ENCODE measurements around the gene SCN3B.

The SCN3B gene

GRCh38 chr11:123611698-123612097 is 42.7 kb downstream of the SCN3B start:
- H3K27ac ChIP-seq: no peak overlapping the region
- peaks cover 100% of the 10 kb centered on the region for H3K36me3 ChIP-seq
- no peaks in the 10 kb centered on the region for H3K27me3 ChIP-seq

DNA sequence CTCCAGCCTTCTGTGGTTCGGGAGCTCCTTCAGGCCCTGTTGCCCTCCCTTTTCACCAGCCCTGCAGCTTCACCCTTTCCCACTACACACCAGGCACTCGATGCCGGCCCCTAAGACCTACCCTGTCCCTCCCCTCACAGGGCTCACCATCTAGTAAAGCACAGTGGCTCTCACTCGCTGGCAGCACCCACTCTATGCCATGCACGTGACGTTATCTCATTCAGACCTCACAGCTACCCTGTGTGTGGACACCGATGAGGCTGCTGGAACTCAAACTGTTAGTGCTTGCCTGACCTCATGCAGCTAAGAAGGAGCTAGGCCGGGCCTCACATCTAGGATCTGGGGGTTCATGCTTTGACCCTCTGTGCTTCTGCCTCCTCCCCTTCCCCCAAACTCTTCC is 45.5 kb downstream of the SCN3B start:
- Histone ChIP-seq H3K36me3 (peaks cover 100% of the 10 kb centered on the region), H3K27ac (no peak overlapping the region), H3K9me3 (no peaks in the 10 kb centered on the region), H3K4me1 (ENCODE audit: control insufficient read depth in 1 of 2, insufficient read depth in 1 of 2, low read depth in 1 of 2, low read length in 1 of 2) (no peaks in the 10 kb centered on the region), H3K4me3 (ENCODE audit: low read depth in 1 of 2, low read length in 1 of 2) (no peak overlapping the region), H3K27me3 (no peaks in the 10 kb centered on the region)
- TF ChIP-seq CTCF (IDR thresholded peaks at IDR 0.05): no peak

More at GRCh38 chr11:123611698-123612097, 42.7 kb downstream of the SCN3B start:
- no peaks in the 10 kb centered on the region for H3K4me1 ChIP-seq (ENCODE audit: control insufficient read depth in 1 of 2, insufficient read depth in 1 of 2, low read depth in 1 of 2, low read length in 1 of 2)
- no peak for TF ChIP-seq CTCF (IDR thresholded peaks at IDR 0.05)
- no peaks in the 10 kb centered on the region for H3K9me3 ChIP-seq
- H3K4me3 ChIP-seq (ENCODE audit: low read depth in 1 of 2, low read length in 1 of 2): no peak overlapping the region

GRCh38 chr11:123608371-123608770 is 46.1 kb downstream of the SCN3B start:
- H3K27ac ChIP-seq: no peak overlapping the region
- no peak overlapping the region for H3K4me3 ChIP-seq (ENCODE audit: low read depth in 1 of 2, low read length in 1 of 2)
- no peaks in the 10 kb centered on the region for H3K9me3 ChIP-seq
- no peaks in the 10 kb centered on the region for H3K4me1 ChIP-seq (ENCODE audit: control insufficient read depth in 1 of 2, insufficient read depth in 1 of 2, low read depth in 1 of 2, low read length in 1 of 2)
- TF ChIP-seq CTCF (IDR thresholded peaks at IDR 0.05): no peak
- H3K36me3 ChIP-seq: peaks cover 100% of the 10 kb centered on the region
- no peaks in the 10 kb centered on the region for H3K27me3 ChIP-seq

GRCh38 chr11:123607781-123608180 is 46.6 kb downstream of the SCN3B start:
- Histone ChIP-seq H3K27ac (no peak overlapping the region), H3K27me3 (no peaks in the 10 kb centered on the region), H3K4me1 (ENCODE audit: control insufficient read depth in 1 of 2, insufficient read depth in 1 of 2, low read depth in 1 of 2, low read length in 1 of 2) (no peaks in the 10 kb centered on the region), H3K9me3 (no peaks in the 10 kb centered on the region), H3K4me3 (ENCODE audit: low read depth in 1 of 2, low read length in 1 of 2) (no peak overlapping the region), H3K36me3 (peaks cover 100% of the 10 kb centered on the region)
- no peak for TF ChIP-seq CTCF (IDR thresholded peaks at IDR 0.05)

- no peaks in the 10 kb centered on the region for H3K9me3 ChIP-seq
- no peaks in the 10 kb centered on the region for H3K4me1 ChIP-seq (ENCODE audit: control insufficient read depth in 1 of 2, insufficient read depth in 1 of 2, low read depth in 1 of 2, low read length in 1 of 2)
- H3K4me3 ChIP-seq (ENCODE audit: low read depth in 1 of 2, low read length in 1 of 2): no peak overlapping the region
- H3K27me3 ChIP-seq: no peaks in the 10 kb centered on the region
- H3K36me3 ChIP-seq: peaks cover 94% of the 10 kb centered on the region
- no peak overlapping the region for H3K27ac ChIP-seq
- no peak for TF ChIP-seq CTCF (IDR thresholded peaks at IDR 0.05)
These were observed 50.8 kb downstream of the SCN3B start for GRCh38 chr11:123603666-123604065.

- Histone ChIP-seq H3K9me3 (no peaks in the 10 kb centered on the region), H3K4me1 (ENCODE audit: control insufficient read depth in 1 of 2, insufficient read depth in 1 of 2, low read depth in 1 of 2, low read length in 1 of 2) (no peaks in the 10 kb centered on the region), H3K36me3 (peaks cover 91% of the 10 kb centered on the region), H3K27me3 (no peaks in the 10 kb centered on the region), H3K4me3 (ENCODE audit: low read depth in 1 of 2, low read length in 1 of 2) (no peak overlapping the region), H3K27ac (no peak overlapping the region)
- no peak for TF ChIP-seq CTCF (IDR thresholded peaks at IDR 0.05)
These were observed 52.7 kb downstream of the SCN3B start for GRCh38 chr11:123601743-123602142.

Data from neutrophil (primary cell).